SJCRH30 (cell line): ENCODE measurements around the gene CKLF. TPM values are rescaled to one million over a fixed set of nuclear protein-coding genes. Genes with fewer than 3 reads are reported as not detected.
A peak's percentile ranks its signal among the peaks of the same experiment; 100 is the strongest.

Source experiments
- DNase-seq, 2 experiments: peaks; one replicate each; pipeline ENCODE4 v3.0.0-alpha.2; 2015 to 2020
- H3K27ac ChIP-seq: fragments of 250-450 bp; sonication (Bioruptor Pico); 2 replicates; pipeline ENCODE4 v1.5.1; 2020; ENCODE audit warnings: mild to moderate bottlenecking, moderate library complexity
- H3K27me3 ChIP-seq: fragments of 250-450 bp; sonication (Bioruptor Pico); 2 replicates; pipeline ENCODE4 v1.5.1; 2020; ENCODE audit warnings: mild to moderate bottlenecking, moderate library complexity
- H3K36me3 ChIP-seq: fragments of 250-450 bp; sonication (Bioruptor Pico); 2 replicates; pipeline ENCODE4 v1.5.1; 2020; ENCODE audit warnings: mild to moderate bottlenecking, moderate library complexity
- H3K4me1 ChIP-seq: fragments of 250-450 bp; sonication (Bioruptor Pico); 2 replicates; pipeline ENCODE4 v1.5.1; 2020; ENCODE audit warnings: mild to moderate bottlenecking, moderate library complexity
- H3K4me3 ChIP-seq: fragments of 250-450 bp; sonication (Bioruptor Pico); 2 replicates; pipeline ENCODE4 v1.5.1; 2020; ENCODE audit warnings: mild to moderate bottlenecking, moderate library complexity
- H3K9me3 ChIP-seq: fragments of 250-450 bp; sonication (Bioruptor Pico); replicated peaks from 2 replicates; pipeline ENCODE4 v1.5.1; 2020; ENCODE audit warnings: mild to moderate bottlenecking, moderate library complexity
- total RNA-seq: library from RNA; depleted of rRNA; stranded (reverse); fragments of >200 nt; shearing (Covaris generic); gene quantifications from 2 replicates; pipeline ENCODE4 v1.2.3, GENCODE V29; 2014

CKLF gene
- total RNA-seq, 1 experiment from 2014 or later, result 127 TPM

GRCh38 chr16:66524601-66525164 is 27.7 kb upstream of the CKLF start:
- Histone ChIP-seq H3K27me3 (no peaks in the 10 kb centered on the region), H3K9me3 (no peaks in the 10 kb centered on the region), H3K36me3 (no peaks in the 10 kb centered on the region), H3K27ac (no peak overlapping the region), H3K4me3 (no peak overlapping the region), H3K4me1 (peaks cover 22% of the 10 kb centered on the region)
- no peak for DNase-seq

GRCh38 chr16:66525396-66526180 is 26.8 kb upstream of the CKLF start:
- no peaks in the 10 kb centered on the region for H3K9me3 ChIP-seq
- DNase-seq, result no peak
- H3K4me3 ChIP-seq, result no peak overlapping the region
- no peaks in the 10 kb centered on the region for H3K27me3 ChIP-seq
- peaks cover 22% of the 10 kb centered on the region for H3K4me1 ChIP-seq
- H3K27ac ChIP-seq, result no peak overlapping the region
- H3K36me3 ChIP-seq, result peaks cover 3% of the 10 kb centered on the region; the same call in 1 of the 2 replicates

- H3K27me3 ChIP-seq, result no peaks in the 10 kb centered on the region
- H3K36me3 ChIP-seq, result peaks cover 3% of the 10 kb centered on the region; the same call in 1 of the 2 replicates
Measured at GRCh38 chr16:66528294-66528693, 24.1 kb upstream of the CKLF start.

DNA sequence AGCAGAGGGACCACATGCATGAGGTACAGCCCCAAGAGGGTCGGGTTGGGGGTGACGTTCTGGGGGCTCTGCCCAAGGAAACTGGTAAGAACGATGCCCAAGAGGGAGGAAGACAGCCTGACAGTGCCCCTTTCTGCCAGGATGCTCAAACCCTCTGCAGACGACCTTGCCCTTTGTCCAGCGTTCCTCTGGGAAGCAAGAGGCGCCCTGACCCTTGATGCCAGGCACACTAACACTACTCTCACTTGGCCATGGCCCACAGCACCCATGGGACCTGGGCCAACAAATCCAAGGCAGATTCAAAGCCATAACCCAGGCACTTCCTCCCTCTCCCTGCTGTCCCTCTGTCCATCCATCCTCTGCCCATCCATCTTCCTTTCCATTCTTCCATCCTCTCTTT is 22.9 kb upstream of the CKLF start:
- no peak for DNase-seq
- H3K4me1 ChIP-seq, result no peaks in the 10 kb centered on the region; the same call in 1 of the 2 replicates
- no peak overlapping the region for H3K4me3 ChIP-seq
- H3K9me3 ChIP-seq, result no peaks in the 10 kb centered on the region
- H3K27me3 ChIP-seq, result no peaks in the 10 kb centered on the region
- H3K36me3 ChIP-seq, result peaks cover 3% of the 10 kb centered on the region; the same call in 1 of the 2 replicates
- H3K27ac ChIP-seq, result no peak overlapping the region

More at GRCh38 chr16:66528294-66528693, 24.1 kb upstream of the CKLF start:
- H3K4me1 ChIP-seq, result peaks cover 9% of the 10 kb centered on the region
- H3K27ac ChIP-seq, result no peak overlapping the region
- no peak overlapping the region for H3K4me3 ChIP-seq
- DNase-seq, result no peak
- H3K9me3 ChIP-seq, result no peaks in the 10 kb centered on the region

DNA sequence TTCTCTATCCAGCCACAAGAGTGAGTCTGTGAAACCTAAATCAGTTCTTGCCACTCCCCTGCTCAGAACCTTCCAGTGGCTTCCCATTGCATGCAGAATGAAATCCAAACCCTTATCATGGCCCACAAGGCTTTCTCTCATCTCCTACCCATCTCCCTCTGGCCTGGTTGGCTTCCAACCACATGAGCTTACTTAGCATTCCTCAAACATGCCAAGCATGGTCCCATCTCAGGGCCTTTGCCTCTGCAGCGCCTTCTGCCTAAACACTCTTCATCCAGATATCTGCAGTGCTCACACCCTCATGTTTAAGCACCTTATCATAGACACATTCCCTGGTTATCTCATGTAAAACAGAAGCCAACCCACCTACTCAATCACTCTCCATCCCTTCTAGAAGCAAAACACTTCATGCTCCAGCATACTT is 18.0 kb upstream of the CKLF start:
- H3K27me3 ChIP-seq, result no peaks in the 10 kb centered on the region
- peaks cover 5% of the 10 kb centered on the region for H3K4me1 ChIP-seq
- peaks cover 3% of the 10 kb centered on the region; the same call in 1 of the 2 replicates for H3K36me3 ChIP-seq
- no peak overlapping the region for H3K4me3 ChIP-seq
- no peak for DNase-seq
- H3K27ac ChIP-seq, result no peak overlapping the region
- H3K9me3 ChIP-seq, result no peaks in the 10 kb centered on the region

GRCh38 chr16:66536525-66536924 is 15.9 kb upstream of the CKLF start:
- H3K27ac ChIP-seq, result no peak overlapping the region
- H3K4me1 ChIP-seq, result peaks cover 21% of the 10 kb centered on the region
- DNase-seq, result no peak
- H3K36me3 ChIP-seq, result no peaks in the 10 kb centered on the region; the same call in 1 of the 2 replicates
- no peaks in the 10 kb centered on the region for H3K27me3 ChIP-seq
- no peaks in the 10 kb centered on the region for H3K9me3 ChIP-seq
- H3K4me3 ChIP-seq, result no peak overlapping the region

DNA sequence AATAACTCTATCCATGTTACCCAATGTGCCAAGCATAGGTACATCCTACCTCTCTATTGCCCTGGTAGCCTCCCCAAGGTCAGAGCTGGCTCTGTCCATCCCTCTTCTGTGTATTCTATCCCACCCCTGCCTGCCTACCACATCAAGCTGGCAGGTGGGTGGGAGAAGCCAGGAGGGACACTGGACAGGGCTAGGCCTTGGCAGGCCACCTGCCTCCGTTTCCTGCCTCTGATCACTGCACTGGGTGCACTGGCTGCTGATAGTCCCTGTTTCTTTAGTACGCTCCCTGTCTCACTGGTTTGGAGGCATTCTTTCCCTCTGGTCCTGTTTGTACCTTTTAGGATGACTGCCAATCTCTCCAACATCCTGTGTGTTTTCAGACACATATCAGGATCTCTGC is 15.1 kb upstream of the CKLF start:
- DNase-seq, result no peak

DNA sequence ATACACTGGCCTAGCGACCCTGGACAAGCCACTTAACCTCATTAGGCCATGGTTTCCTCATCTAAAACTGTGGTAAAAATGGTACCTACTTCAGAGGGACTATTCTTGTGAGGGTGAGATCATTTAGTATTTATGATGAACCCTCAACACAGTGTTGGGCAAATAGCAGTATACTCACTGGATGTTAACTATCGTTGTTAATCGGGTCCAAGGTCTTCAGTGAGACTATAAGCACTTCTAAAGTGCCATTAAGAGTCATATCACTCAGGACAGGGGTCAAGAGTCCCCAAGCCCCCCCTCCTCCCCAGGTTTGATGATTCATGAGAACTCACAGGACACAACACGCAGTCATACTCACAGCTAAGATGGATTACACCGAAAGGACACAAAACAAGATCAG is 13.5 kb upstream of the CKLF start:
- Histone ChIP-seq H3K4me3 (no peak overlapping the region), H3K27ac (peak overlapping the region; percentile 4; the same call in 1 of the 2 replicates), H3K36me3 (no peaks in the 10 kb centered on the region; the same call in 1 of the 2 replicates), H3K9me3 (no peaks in the 10 kb centered on the region), H3K4me1 (peaks cover 31% of the 10 kb centered on the region), H3K27me3 (no peaks in the 10 kb centered on the region)
- no peak for DNase-seq

More for the DNA sequence above, 15.1 kb upstream of the CKLF start:
- Histone ChIP-seq H3K4me1 (peaks cover 28% of the 10 kb centered on the region), H3K9me3 (no peaks in the 10 kb centered on the region), H3K36me3 (no peaks in the 10 kb centered on the region; the same call in 1 of the 2 replicates), H3K27ac (no peak overlapping the region), H3K27me3 (no peaks in the 10 kb centered on the region), H3K4me3 (no peak overlapping the region)

GRCh38 chr16:66539623-66540469 is 12.5 kb upstream of the CKLF start:
- Histone ChIP-seq H3K27me3 (no peaks in the 10 kb centered on the region), H3K36me3 (no peaks in the 10 kb centered on the region; the same call in 1 of the 2 replicates), H3K4me3 (no peak overlapping the region), H3K4me1 (peaks cover 31% of the 10 kb centered on the region), H3K9me3 (no peaks in the 10 kb centered on the region), H3K27ac (peak overlapping the region; percentile 4; the same call in 1 of the 2 replicates)
- DNase-seq, result peak; percentile 49 to 71

GRCh38 chr16:66541388-66542355 is 10.7 kb upstream of the CKLF start:
- H3K9me3 ChIP-seq, result no peaks in the 10 kb centered on the region
- H3K27ac ChIP-seq, result peak overlapping the region; percentile 62
- peaks cover 31% of the 10 kb centered on the region for H3K4me1 ChIP-seq
- no peaks in the 10 kb centered on the region; the same call in 1 of the 2 replicates for H3K36me3 ChIP-seq
- no peaks in the 10 kb centered on the region for H3K27me3 ChIP-seq
- DNase-seq, result peak; percentile 80 to 91
- peak overlapping the region; percentile 21 for H3K4me3 ChIP-seq

- H3K36me3 ChIP-seq, result no peaks in the 10 kb centered on the region; the same call in 1 of the 2 replicates
- no peaks in the 10 kb centered on the region for H3K9me3 ChIP-seq
- peak overlapping the region; percentile 62 for H3K27ac ChIP-seq
- no peak for DNase-seq
- no peaks in the 10 kb centered on the region for H3K27me3 ChIP-seq
- peaks cover 31% of the 10 kb centered on the region for H3K4me1 ChIP-seq
- H3K4me3 ChIP-seq, result no peak overlapping the region
Measured at GRCh38 chr16:66542396-66542795, 10.0 kb upstream of the CKLF start.

GRCh38 chr16:66543541-66543940 is 8.8 kb upstream of the CKLF start:
- no peak for DNase-seq
- Histone ChIP-seq H3K4me1 (peaks cover 31% of the 10 kb centered on the region), H3K36me3 (no peaks in the 10 kb centered on the region), H3K27me3 (no peaks in the 10 kb centered on the region), H3K4me3 (no peak overlapping the region), H3K27ac (no peak overlapping the region), H3K9me3 (no peaks in the 10 kb centered on the region)

GRCh38 chr16:66544016-66544757 is 8.2 kb upstream of the CKLF start:
- Histone ChIP-seq H3K27me3 (no peaks in the 10 kb centered on the region), H3K27ac (no peak overlapping the region), H3K4me1 (peaks cover 30% of the 10 kb centered on the region), H3K9me3 (no peaks in the 10 kb centered on the region), H3K36me3 (no peaks in the 10 kb centered on the region), H3K4me3 (no peak overlapping the region)
- no peak for DNase-seq
